Anterior cingulate cortex (tissue), 58 donors: ENCODE results near the gene TUB.

ENCODE experiments used
- DNase-seq, 58 donors: peaks; one replicate each; lab custom pipeline; 2025; lab: John Stamatoyannopoulos, UW

TUB gene

GRCh38 chr11:8041576-8041975, 39.4 kb upstream of the TUB start:
- DNase-seq, result no peak

- DNase-seq, result no peak
These were observed 37.3 kb upstream of the TUB start for GRCh38 chr11:8043756-8044155.

- no peak for DNase-seq
These were observed 35.2 kb upstream of the TUB start for GRCh38 chr11:8045839-8046238.

GRCh38 chr11:8047382-8047781, 33.6 kb upstream of the TUB start:
- no peak for DNase-seq

- DNase-seq, result no peak
These were observed 31.9 kb upstream of the TUB start for GRCh38 chr11:8049084-8049483.

- DNase-seq, result peak in 1 of 58 donors; percentile 28
These were observed 25.7 kb upstream of the TUB start for GRCh38 chr11:8055091-8055835.

GRCh38 chr11:8055836-8056526, 25.0 kb upstream of the TUB start:
- DNase-seq, result peak in 2 of 58 donors; percentile 29 to 32

- DNase-seq, result no peak
These were observed 24.1 kb upstream of the TUB start for GRCh38 chr11:8056810-8057463.

- no peak for DNase-seq
These were observed 22.8 kb upstream of the TUB start for GRCh38 chr11:8058216-8058615.

GRCh38 chr11:8059030-8059429, 22.0 kb upstream of the TUB start:
- no peak for DNase-seq

- peak in 2 of 58 donors; percentile 26 to 30 for DNase-seq
These were observed 21.4 kb upstream of the TUB start for GRCh38 chr11:8059571-8060011.

- DNase-seq, result no peak
These were observed 20.8 kb upstream of the TUB start for GRCh38 chr11:8060146-8060719.

- DNase-seq, result peak in 13 of 58 donors; percentile 31 to 73 (median 48)
These were observed 20.0 kb upstream of the TUB start for GRCh38 chr11:8060801-8061554.

- DNase-seq, result no peak
These were observed 19.2 kb upstream of the TUB start for GRCh38 chr11:8061555-8062428.

GRCh38 chr11:8062781-8063257, 18.2 kb upstream of the TUB start:
- DNase-seq, result no peak

GRCh38 chr11:8063324-8063723, 17.7 kb upstream of the TUB start:
- no peak for DNase-seq

- DNase-seq, result no peak
These were observed 16.0 kb upstream of the TUB start for GRCh38 chr11:8065031-8065430.

GRCh38 chr11:8066036-8066910, 14.7 kb upstream of the TUB start:
- no peak for DNase-seq
